H1 (cell line): ENCODE data around the gene RNASE7. TPM values are rescaled to one million over a fixed set of nuclear protein-coding genes. Genes with fewer than 3 reads are reported as not detected.

Experiments
- CTCF ChIA-PET: fragments of 300-600 bp; sonication (Branson Sonifier 250); formaldehyde crosslinking; loops from one replicate; lab custom pipeline; 2021; ENCODE audit not compliant: partially characterized antibody; lab: Charles Lee
- POLR2A ChIA-PET: fragments of 300-600 bp; sonication (Branson Sonifier 250); formaldehyde crosslinking; loops from one replicate; lab custom pipeline; 2021; ENCODE audit warnings: inconsistent platforms; ENCODE audit not compliant: partially characterized antibody; lab: Charles Lee
- DNase-seq, 2 experiments: peaks; one replicate each; pipeline versions ENCODE4 v3.0.0 to v3.0.0-alpha.2; 2010 to 2022; ENCODE audit warnings: low spot score in 2 of 2, low read depth in 1 of 2, mixed read lengths in 1 of 2
- FAIRE-seq: peaks from 2 replicates; lab custom pipeline; 2011; peaks lifted over from hg19 to GRCh38; lab: Jason Lieb, UNC
- H2AFZ ChIP-seq: 2 replicates; pipeline ENCODE4 v1.8.1; 2012; ENCODE audit warnings: low read length, inconsistent platforms
- H2AK5ac ChIP-seq: 2 replicates; pipeline ENCODE4 v1.6.1; 2013; ENCODE audit warnings: low read depth, low read length
- H2BK120ac ChIP-seq: replicated peaks from 2 replicates; pipeline ENCODE3; 2013; ENCODE audit warnings: low read depth, low read length, inconsistent platforms
- H2BK12ac ChIP-seq: 2 replicates; pipeline ENCODE4 v1.6.1; 2013; ENCODE audit warnings: low read depth, low read length
- H2BK15ac ChIP-seq: 2 replicates; pipeline ENCODE4 v1.6.1; 2013; ENCODE audit warnings: low read length
- H2BK20ac ChIP-seq: 2 replicates; pipeline ENCODE4 v1.6.1; 2013; ENCODE audit warnings: low read length
- H2BK5ac ChIP-seq: 2 replicates; pipeline ENCODE4 v1.6.1; 2013; ENCODE audit warnings: low read depth, low read length
- H3K14ac ChIP-seq: 2 replicates; pipeline ENCODE4 v1.6.1; 2013; ENCODE audit warnings: inconsistent platforms; ENCODE audit not compliant: insufficient read length
- H3K18ac ChIP-seq: 2 replicates; pipeline ENCODE4 v1.6.1; 2013; ENCODE audit warnings: low read length; ENCODE audit errors: extremely low read depth
- H3K23ac ChIP-seq: 2 replicates; pipeline ENCODE4 v1.6.1; 2013; ENCODE audit warnings: inconsistent platforms; ENCODE audit not compliant: insufficient read length
- H3K23me2 ChIP-seq: 2 replicates; pipeline ENCODE4 v1.6.1; 2013; ENCODE audit warnings: low read depth, low read length
- H3K27ac ChIP-seq: 2 replicates; pipeline ENCODE4 v1.6.1; 2011; ENCODE audit warnings: low read depth, low read length, inconsistent platforms
- H3K27me3 ChIP-seq, 4 experiments: replicated peaks in 1 of 4; 1 replicate in 1 of 4; 2 replicates in 3 of 4; pipeline versions ENCODE4 v1.6.1 to v1.8.1; 2011 to 2013; ENCODE audit warnings: low read length in 3 of 4, mild to moderate bottlenecking in 3 of 4, inconsistent platforms in 2 of 4, mixed read lengths in 2 of 4, moderate library complexity in 1 of 4; ENCODE audit not compliant: control insufficient read depth in 3 of 4, insufficient read depth in 3 of 4; ENCODE audit errors: extremely low read depth in 1 of 4
- H3K36me3 ChIP-seq, 4 experiments: 2 replicates each; pipeline versions ENCODE4 v1.6.1 to v1.8.1; 2011 to 2013; ENCODE audit warnings: mild to moderate bottlenecking in 4 of 4, low read length in 3 of 4, moderate library complexity in 2 of 4, control low read depth in 1 of 4, inconsistent platforms in 1 of 4; ENCODE audit not compliant: insufficient read depth in 4 of 4, control insufficient read depth in 2 of 4
- H3K4ac ChIP-seq: replicated peaks from 2 replicates; pipeline ENCODE3; 2013; ENCODE audit warnings: low read length, low read depth, mixed read lengths, inconsistent platforms; ENCODE audit not compliant: insufficient read length
- H3K4me1 ChIP-seq, 4 experiments: replicated peaks in 1 of 4; 1 replicate in 1 of 4; 2 replicates in 3 of 4; pipeline versions ENCODE4 v1.6.1 to v1.8.1; 2011 to 2013; ENCODE audit warnings: low read length in 3 of 4, inconsistent platforms in 2 of 4, mixed read lengths in 1 of 4; ENCODE audit not compliant: insufficient read depth in 4 of 4, control insufficient read depth in 3 of 4
- H3K4me2 ChIP-seq, 2 experiments: 2 replicates each; pipeline versions ENCODE4 v1.6.1 to v1.8.1; 2011 to 2013; ENCODE audit warnings: low read depth in 2 of 2, low read length in 2 of 2, control low read depth in 1 of 2, inconsistent platforms in 1 of 2, mild to moderate bottlenecking in 1 of 2; ENCODE audit not compliant: insufficient read depth in 1 of 2
- H3K4me3 ChIP-seq, 4 experiments: fragments of 200-600, 300-600 bp in 1 of 4; sonication (generic), shearing (Covaris generic), sonication (Bioruptor Twin) in 1 of 4; 2 replicates each; pipeline versions ENCODE4 v1.5.1 to v1.8.1; 2011 to 2016; ENCODE audit warnings: low read length in 4 of 4, low read depth in 3 of 4, control low read depth in 2 of 4, inconsistent platforms in 2 of 4, mild to moderate bottlenecking in 2 of 4, mixed read lengths in 1 of 4, moderate library complexity in 1 of 4; ENCODE audit not compliant: insufficient read depth in 2 of 4; ENCODE audit errors: extremely low read depth in 1 of 4
- H3K56ac ChIP-seq: replicated peaks from 2 replicates; pipeline ENCODE3; 2013; ENCODE audit warnings: low read depth, mild to moderate bottlenecking, mixed read lengths, low read length, inconsistent platforms; ENCODE audit not compliant: insufficient read length
- H3K79me1 ChIP-seq: 2 replicates; pipeline ENCODE4 v1.6.1; 2013; ENCODE audit warnings: low read depth, low read length, control low read depth
- H3K79me2 ChIP-seq, 2 experiments: 2 replicates each; pipeline versions ENCODE4 v1.6.1 to v1.8.1; 2012 to 2013; ENCODE audit warnings: low read length in 2 of 2, mild to moderate bottlenecking in 2 of 2, inconsistent platforms in 1 of 2; ENCODE audit not compliant: insufficient read depth in 2 of 2, control insufficient read depth in 1 of 2
- H3K9ac ChIP-seq, 4 experiments: replicated peaks in 1 of 4; 1 replicate in 1 of 4; 2 replicates in 3 of 4; pipeline versions ENCODE4 v1.6.1 to v1.8.1; 2011 to 2013; ENCODE audit warnings: low read depth in 3 of 4, low read length in 3 of 4, control low read depth in 2 of 4, mild to moderate bottlenecking in 2 of 4, moderate library complexity in 2 of 4, inconsistent platforms in 1 of 4; ENCODE audit errors: extremely low read depth in 1 of 4
- H3K9me3 ChIP-seq, 2 experiments: 2 replicates each; pipeline versions ENCODE4 v1.6.1 to v1.8.1; 2012 to 2013; ENCODE audit warnings: mild to moderate bottlenecking in 2 of 2, moderate library complexity in 2 of 2, control low read depth in 1 of 2, inconsistent platforms in 1 of 2, low read depth in 1 of 2, low read length in 1 of 2, mixed read lengths in 1 of 2; ENCODE audit not compliant: insufficient read depth in 2 of 2
- H4K20me1 ChIP-seq, 2 experiments: replicated peaks in 1 of 2; 2 replicates each; pipeline versions ENCODE3 to v1.8.1; 2011 to 2013; ENCODE audit warnings: inconsistent platforms in 2 of 2, low read length in 2 of 2, mild to moderate bottlenecking in 1 of 2; ENCODE audit not compliant: insufficient read depth in 2 of 2, control insufficient read depth in 1 of 2
- H4K5ac ChIP-seq: 2 replicates; pipeline ENCODE4 v1.6.1; 2013; ENCODE audit warnings: low read length, low read depth, mixed read lengths, inconsistent platforms; ENCODE audit not compliant: insufficient read length
- H4K8ac ChIP-seq: 2 replicates; pipeline ENCODE4 v1.8.0; 2013; ENCODE audit warnings: mild to moderate bottlenecking, moderate library complexity, low read length, inconsistent platforms; ENCODE audit not compliant: insufficient read depth; ENCODE audit errors: extremely low read depth
- H4K91ac ChIP-seq: replicated peaks from 2 replicates; pipeline ENCODE3; 2013; ENCODE audit warnings: low read length, mixed read lengths, inconsistent platforms; ENCODE audit not compliant: insufficient read length
- EGR1 ChIP-seq: IDR thresholded peaks from 2 replicates; pipeline ENCODE4 v1.6.1; 2011; ENCODE audit warnings: low read depth, low read length, borderline replicate concordance
- HDAC6 ChIP-seq: IDR thresholded peaks from one replicate; pipeline ENCODE4 v1.7.1; 2012; ENCODE audit warnings: low read depth, mild to moderate bottlenecking, inconsistent platforms, low read length, moderate library complexity
- RAD21 ChIP-seq, 2 experiments: IDR thresholded peaks in 1 of 2; conservative IDR thresholded peaks in 1 of 2; 2 replicates each; pipeline ENCODE4 v1.6.1; 2011; ENCODE audit warnings: low read depth in 2 of 2, low read length in 2 of 2, improper control_type of control experiment in 1 of 2, inconsistent platforms in 1 of 2, mild to moderate bottlenecking in 1 of 2, moderate library complexity in 1 of 2
- RBBP5 ChIP-seq: IDR thresholded peaks from 2 replicates; pipeline ENCODE4 v1.7.1; 2012; ENCODE audit warnings: low read depth, mild to moderate bottlenecking, inconsistent platforms, low read length, moderate library complexity, borderline replicate concordance
- RNF2 ChIP-seq: fragments of 200-900, 300-1000 bp; sonication (generic); IDR thresholded peaks from 2 replicates; pipeline ENCODE4 v1.7.1; 2016; ENCODE audit warnings: borderline replicate concordance, low read depth, mild to moderate bottlenecking, antibody characterized with exemption, low read length; ENCODE audit not compliant: poor library complexity, severe bottlenecking; ENCODE audit errors: missing control alignments
- SRF ChIP-seq: IDR thresholded peaks from 2 replicates; pipeline ENCODE4 v1.6.1; 2011; ENCODE audit warnings: mild to moderate bottlenecking, low read depth, low read length, moderate library complexity
- TAF1 ChIP-seq: IDR thresholded peaks from 2 replicates; pipeline ENCODE4 v1.6.1; 2011; ENCODE audit warnings: mild to moderate bottlenecking, low read depth, low read length
- TAF7 ChIP-seq: optimal IDR thresholded peaks from 2 replicates; pipeline ENCODE3; 2011; ENCODE audit warnings: low read depth, mild to moderate bottlenecking, inconsistent platforms, low read length, moderate library complexity, borderline replicate concordance
- ZNF274 ChIP-seq: IDR thresholded peaks from 2 replicates; pipeline ENCODE4 v1.7.0; 2012; ENCODE audit warnings: low read length, borderline replicate concordance; ENCODE audit errors: extremely low read depth
- WGBS, 2 experiments: shearing (Covaris generic) in 1 of 2; methylation state at CpG; one replicate each; pipeline versions ENCODE4 v1.1.6 to v1.1.7; 2013 to 2015; ENCODE audit warnings: low lambda C conversion rate in 2 of 2, mixed read lengths in 2 of 2, inconsistent platforms in 1 of 2, low coverage in 1 of 2, missing lambda C conversion rate in 1 of 2; ENCODE audit not compliant: insufficient replicate concordance in 2 of 2, insufficient coverage in 1 of 2, insufficient read length in 1 of 2; ENCODE audit errors: extremely low coverage in 1 of 2, missing lambda C conversion rate in 1 of 2; 5-methylcytosine and 5-hydroxymethylcytosine counted together
- polyA plus RNA-seq, 7 experiments: library from polyadenylated mRNA; depleted of rRNA in 3 of 7; stranded (reverse) in 5 of 7; unstranded in 2 of 7; fragments of >200 nt in 5 of 7; fragments of 200-250 nt in 2 of 7; gene quantifications; 1 replicate in 5 of 7; 2 replicates in 1 of 7; 4 replicates in 1 of 7; pipeline versions ENCODE4 v1.2.1 to v1.2.3, GENCODE V29; 2011 to 2013; ENCODE audit warnings: missing spikeins in 2 of 7, mixed read lengths in 2 of 7
- total RNA-seq: library from RNA; stranded (reverse); fragmentation: NEBNext Ultra II Directional; extraction: Animal tissue kit (Norgen Biotek cat#: 25700); gene quantifications from 2 replicates; pipeline ENCODE4 v1.2.1, GENCODE V29; 2021
- TF ChIP-seq, protein P1 (sequence below), 3 experiments: IDR thresholded peaks; 1 replicate in 2 of 3; 2 replicates in 1 of 3; pipeline versions ENCODE4 v1.5.1 to v1.6.1; 2011; ENCODE audit warnings: low read length in 3 of 3, mild to moderate bottlenecking in 3 of 3, inconsistent platforms in 2 of 3, low read depth in 1 of 3, moderate library complexity in 1 of 3; ENCODE audit not compliant: insufficient read depth in 1 of 3; ENCODE audit errors: control extremely low read depth in 1 of 3

RNASE7 gene
- total and polyA plus RNA-seq, 2 of the 8 experiments (the other 6 are each of a cell fraction or from before 2014, with no cell fraction given) = not detected

DNA sequence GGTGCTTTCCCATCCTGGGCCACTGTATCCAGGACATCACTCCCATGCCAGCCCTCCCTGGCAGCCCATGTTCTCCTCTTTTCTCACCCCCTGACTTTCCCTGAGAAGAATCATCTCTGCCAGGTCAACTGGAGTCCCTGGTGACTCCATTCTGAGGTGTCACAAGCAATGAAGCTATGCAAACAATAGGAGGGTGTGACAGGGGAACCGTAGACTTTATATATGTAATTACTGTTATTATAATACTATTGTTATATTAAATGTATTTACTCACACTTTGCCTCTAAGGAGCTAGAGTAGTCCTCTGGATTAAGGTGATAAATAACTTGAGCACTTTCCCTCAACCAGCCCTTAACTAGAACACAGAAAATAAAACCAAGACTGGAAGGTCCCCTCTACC is 47.1 kb downstream of the RNASE7 start:
- no peak overlapping the region for H4K91ac ChIP-seq
- CTCF ChIA-PET = interaction anchor here (0.9 to 10.2 kb wide), 16 partner anchors 11 to 238 kb away, joined by 3 to 148 read pairs (median 6); partner anchors contain the start of genes ARHGEF40, RNASE8 and TMEM253
- H4K5ac ChIP-seq = no peak overlapping the region
- H2BK12ac ChIP-seq = no peak overlapping the region
- H4K20me1 ChIP-seq = peaks cover 11 to 19% of the 10 kb centered on the region in 2 experiments
- H3K4me3 ChIP-seq = no peak overlapping the region
- POLR2A ChIA-PET = interaction anchor here (0.9 to 12.4 kb wide), 10 partner anchors 13 to 80 kb away, joined by 3 to 245 read pairs (median 4); partner anchors contain the start of genes ARHGEF40, NDRG2 and TMEM253
- H2BK5ac ChIP-seq = no peak overlapping the region
- no peak for DNase-seq
- no peak overlapping the region for H3K4ac ChIP-seq
- peaks cover 8% of the 10 kb centered on the region; the same call in 1 of the 2 replicates for H3K79me1 ChIP-seq
- no peak overlapping the region for H3K9ac ChIP-seq
- no peak overlapping the region for H2BK120ac ChIP-seq
- no peak overlapping the region for H2BK15ac ChIP-seq
- H3K27me3 ChIP-seq = no peaks in the 10 kb centered on the region
- FAIRE-seq = no peak
- no peak overlapping the region for H4K8ac ChIP-seq
- no peak overlapping the region for H2AFZ ChIP-seq
- no peak overlapping the region for H3K18ac ChIP-seq
- H3K27ac ChIP-seq = no peak overlapping the region
- peaks cover 10 to 18% (median 15%) of the 10 kb centered on the region in 4 experiments for H3K4me1 ChIP-seq
- H2AK5ac ChIP-seq = no peak overlapping the region
- no peak overlapping the region for H3K4me2 ChIP-seq
- 88% methylated on average over 1 of the region's 1 CpG; no CpG with 5 or more reads in 1 of the 2 experiments for WGBS, 2 experiments
- peaks cover 5% of the 10 kb centered on the region; the same call in 1 of the 2 replicates for H3K23me2 ChIP-seq
- peaks cover 0 to 5% of the 10 kb centered on the region in 2 experiments; a peak in 2 of 4 replicates for H3K79me2 ChIP-seq
- H3K36me3 ChIP-seq = peaks cover 20 to 67% (median 59%) of the 10 kb centered on the region in 4 experiments
- H3K14ac ChIP-seq = no peak overlapping the region
- no peak overlapping the region for H3K56ac ChIP-seq
- no peaks in the 10 kb centered on the region for H3K9me3 ChIP-seq
- H2BK20ac ChIP-seq = no peak overlapping the region
- no peak overlapping the region for H3K23ac ChIP-seq
- TF ChIP-seq TAF7 (no peak), HDAC6 (no peak), SRF (no peak), RNF2 (no peak), TAF1 (no peak), ZNF274 (no peak), RAD21 (IDR thresholded peaks at IDR 0.05 in 1 of 2, conservative IDR thresholded peaks at IDR 0.05 in 1 of 2; ENCODE audit: low read depth in 2 of 2, low read length in 2 of 2) (no peak), EGR1 (no peak), RBBP5 (no peak)
- TF ChIP-seq, protein P1, sequence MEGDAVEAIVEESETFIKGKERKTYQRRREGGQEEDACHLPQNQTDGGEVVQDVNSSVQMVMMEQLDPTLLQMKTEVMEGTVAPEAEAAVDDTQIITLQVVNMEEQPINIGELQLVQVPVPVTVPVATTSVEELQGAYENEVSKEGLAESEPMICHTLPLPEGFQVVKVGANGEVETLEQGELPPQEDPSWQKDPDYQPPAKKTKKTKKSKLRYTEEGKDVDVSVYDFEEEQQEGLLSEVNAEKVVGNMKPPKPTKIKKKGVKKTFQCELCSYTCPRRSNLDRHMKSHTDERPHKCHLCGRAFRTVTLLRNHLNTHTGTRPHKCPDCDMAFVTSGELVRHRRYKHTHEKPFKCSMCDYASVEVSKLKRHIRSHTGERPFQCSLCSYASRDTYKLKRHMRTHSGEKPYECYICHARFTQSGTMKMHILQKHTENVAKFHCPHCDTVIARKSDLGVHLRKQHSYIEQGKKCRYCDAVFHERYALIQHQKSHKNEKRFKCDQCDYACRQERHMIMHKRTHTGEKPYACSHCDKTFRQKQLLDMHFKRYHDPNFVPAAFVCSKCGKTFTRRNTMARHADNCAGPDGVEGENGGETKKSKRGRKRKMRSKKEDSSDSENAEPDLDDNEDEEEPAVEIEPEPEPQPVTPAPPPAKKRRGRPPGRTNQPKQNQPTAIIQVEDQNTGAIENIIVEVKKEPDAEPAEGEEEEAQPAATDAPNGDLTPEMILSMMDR (IDR thresholded peaks at IDR 0.05; ENCODE audit: control extremely low read depth in 1 of 3, insufficient read depth in 1 of 3, low read depth in 1 of 3, low read length in 3 of 3) = no peak
